GM19328 (cell line): ENCODE results near the gene PRDX1.
"Not testable (repeated sequence)": the region's sequence is repeated elsewhere in the genome, so short reads cannot be mapped to it uniquely, and the experiment has no call there.

Source experiments
- ATAC-seq: cut with Tn5 transposase; IDR thresholded peaks from one replicate; pipeline ENCODE4 v1.9.1; 2021; ENCODE audit warnings: mild to moderate bottlenecking, moderate library complexity; ENCODE audit not compliant: unreplicated experiment

The PRDX1 gene

DNA sequence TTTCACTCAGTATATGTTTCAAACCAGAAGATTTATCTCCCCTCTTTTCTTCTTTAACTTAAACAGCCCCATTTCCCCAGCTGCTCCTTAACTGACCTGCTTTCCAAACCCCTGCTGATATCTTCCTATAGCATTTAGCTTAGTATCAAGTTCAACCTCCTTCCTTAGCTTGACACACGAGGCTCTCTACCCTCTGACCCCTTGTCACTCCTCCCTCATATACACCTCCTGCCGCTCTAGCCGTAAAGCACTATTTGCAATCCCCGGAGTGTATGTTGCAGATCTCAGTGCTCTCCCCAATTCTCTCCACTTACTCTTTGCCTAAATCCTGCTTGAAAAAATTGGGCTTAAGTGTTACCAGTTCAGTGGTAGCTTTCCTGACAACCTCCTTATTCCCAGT is 15.2 kb upstream of the PRDX1 start:
- ATAC-seq: no peak

GRCh38 chr1:45535988-45536766 is 14.5 kb upstream of the PRDX1 start:
- ATAC-seq: no peak

DNA sequence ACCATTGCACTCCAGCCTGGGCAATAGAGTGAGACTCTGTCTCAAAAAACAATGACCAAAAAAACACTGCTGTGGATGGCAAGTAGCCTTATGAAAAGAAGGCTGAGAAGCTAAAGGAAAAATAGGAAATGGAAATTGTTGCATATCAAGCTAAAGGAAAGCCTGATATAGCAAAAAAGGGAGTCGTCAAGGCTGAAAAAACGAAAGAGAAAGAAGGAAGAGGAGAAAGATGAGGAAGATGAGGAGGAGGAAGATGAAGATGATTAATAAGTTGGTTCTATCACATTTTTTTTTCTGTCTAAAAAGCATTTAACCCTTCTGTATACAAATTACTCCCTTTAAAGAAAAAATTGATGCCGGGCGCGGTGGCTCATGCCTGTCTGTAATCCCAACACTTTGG is 10.2 kb upstream of the PRDX1 start:
- ATAC-seq: no peak

- no peak for ATAC-seq
Observed at GRCh38 chr1:45530632-45531135, 9.0 kb upstream of the PRDX1 start.

DNA sequence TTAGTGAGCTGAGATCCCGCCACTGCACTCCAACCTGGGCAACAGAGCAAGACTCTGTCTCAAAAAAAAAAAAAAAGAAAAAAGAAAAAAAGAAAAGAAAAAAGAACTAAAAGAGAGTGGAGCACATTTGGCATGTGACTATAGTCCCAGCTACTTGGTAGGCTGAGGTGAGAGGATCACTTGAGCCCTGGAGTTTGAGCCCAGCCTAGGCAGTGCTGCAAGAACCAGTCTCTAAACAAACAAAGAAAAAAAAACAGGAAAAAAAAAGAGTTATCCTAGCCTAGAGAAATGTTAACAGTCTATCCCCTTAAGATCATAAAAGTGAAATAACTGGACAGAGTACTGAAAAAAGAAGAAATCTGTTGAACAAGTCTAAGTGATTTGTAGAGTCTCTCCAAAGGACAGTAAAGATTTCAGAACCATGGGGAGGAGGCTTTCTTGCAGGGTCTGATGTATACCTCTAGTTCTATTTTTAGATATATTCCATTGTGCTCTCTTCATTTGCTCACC is 4.5 kb upstream of the PRDX1 start:
- ATAC-seq: no peak

- not testable (repeated sequence) for ATAC-seq
Observed at GRCh38 chr1:45523975-45524374, 2.3 kb upstream of the PRDX1 start.

DNA sequence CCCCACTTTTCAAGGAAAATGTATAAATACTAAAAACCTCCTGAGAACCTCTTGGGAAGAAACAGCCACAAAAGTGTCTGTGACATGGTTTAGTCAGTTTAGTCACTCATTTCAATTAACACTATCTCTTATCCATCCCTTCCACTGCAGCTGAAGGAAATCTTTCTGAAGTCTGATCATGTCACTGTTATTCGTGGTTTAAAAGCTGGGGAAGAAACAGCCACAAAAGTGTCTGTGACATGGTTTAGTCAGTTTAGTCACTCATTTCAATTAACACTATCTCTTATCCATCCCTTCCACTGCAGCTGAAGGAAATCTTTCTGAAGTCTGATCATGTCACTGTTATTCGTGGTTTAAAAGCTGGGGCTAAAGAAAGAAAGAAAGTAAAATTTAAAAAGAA is 1.8 kb upstream of the PRDX1 start:
- not testable (repeated sequence) for ATAC-seq

- no peak for ATAC-seq
Observed at GRCh38 chr1:45522324-45523104, 830 bp upstream of the PRDX1 start.

DNA sequence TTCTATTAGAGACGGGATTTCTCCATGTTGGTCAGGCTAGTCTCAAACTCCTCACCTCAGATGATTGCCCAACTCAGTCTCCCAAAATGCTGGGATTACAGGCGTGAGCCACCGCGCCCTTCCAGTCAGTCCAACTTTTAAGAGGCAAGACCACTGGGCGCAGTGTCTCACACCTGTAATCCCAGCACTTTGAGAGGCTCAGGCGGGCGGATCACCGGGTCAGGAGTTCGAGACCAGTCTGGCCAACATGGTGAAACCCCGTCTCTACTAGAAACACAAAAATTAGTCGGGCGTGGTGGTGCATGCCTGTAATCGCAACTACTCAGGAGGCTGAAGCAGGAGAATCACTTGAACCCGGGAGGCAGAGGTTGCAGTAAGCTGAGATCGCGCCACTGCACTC is 1.9 kb downstream of the PRDX1 start:
- ATAC-seq: not testable (repeated sequence)

- no peak for ATAC-seq
Observed at GRCh38 chr1:45518910-45519309, 2.8 kb downstream of the PRDX1 start.

- ATAC-seq: not testable (repeated sequence)
Observed at GRCh38 chr1:45518366-45518765, 3.3 kb downstream of the PRDX1 start.

GRCh38 chr1:45516465-45516864 is 5.2 kb downstream of the PRDX1 start:
- ATAC-seq: no peak

DNA sequence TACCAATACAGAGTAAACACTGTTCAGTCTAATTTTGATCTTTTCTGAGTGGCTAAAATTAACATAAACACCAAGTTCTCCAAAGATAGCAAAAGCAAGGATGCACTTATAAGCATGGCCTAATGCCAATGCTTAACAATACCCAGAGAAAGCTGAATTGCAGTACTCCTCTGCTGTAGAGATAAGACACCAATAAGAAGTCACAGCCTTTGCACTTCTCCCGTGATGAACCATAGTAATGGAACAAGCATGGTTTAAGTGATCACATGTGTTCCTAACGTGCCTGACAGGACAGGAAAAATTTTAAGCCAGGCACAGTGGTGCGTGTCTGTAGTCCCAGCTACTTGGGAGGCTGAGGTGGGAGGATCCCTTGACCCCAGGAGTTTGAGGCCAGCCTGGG is 5.6 kb downstream of the PRDX1 start:
- no peak for ATAC-seq

DNA sequence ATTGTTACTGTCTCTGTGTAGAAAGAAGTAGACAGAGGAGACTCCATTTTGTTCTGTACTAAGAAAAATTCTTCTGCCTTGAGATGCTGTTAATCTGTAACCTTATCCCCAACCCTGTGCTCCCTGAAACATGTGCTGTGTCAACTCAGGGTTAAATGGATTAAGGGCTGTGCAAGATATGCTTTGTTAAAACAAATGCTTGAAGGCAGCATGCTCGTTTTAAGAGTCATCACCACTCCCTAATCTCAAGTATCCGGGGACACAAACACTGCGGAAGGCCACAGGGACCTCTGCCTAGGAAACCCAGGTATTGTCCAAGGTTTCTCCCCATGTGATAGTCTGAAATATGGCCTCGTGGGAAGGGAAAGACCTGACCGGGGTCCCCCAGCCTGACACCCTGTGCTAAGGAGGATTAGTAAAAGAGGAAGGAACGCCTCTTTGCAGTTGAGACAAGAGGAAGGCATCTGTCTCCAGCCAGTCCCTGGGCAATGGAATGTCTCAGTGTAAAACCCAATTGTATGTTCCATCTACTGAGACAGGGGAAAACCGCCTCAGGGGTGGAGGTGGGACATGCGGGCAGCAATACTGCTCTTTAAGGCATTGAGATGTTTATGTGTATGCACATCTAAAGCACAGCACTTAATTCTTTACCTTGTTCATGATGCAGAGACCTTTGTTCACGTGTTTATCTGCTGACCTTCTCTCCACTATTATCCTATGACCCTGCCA is 8.0 kb downstream of the PRDX1 start:
- ATAC-seq: not testable (repeated sequence)

GRCh38 chr1:45512641-45513054 is 9.0 kb downstream of the PRDX1 start:
- ATAC-seq: no peak

- ATAC-seq: no peak
Observed at GRCh38 chr1:45510972-45511527, 10.6 kb downstream of the PRDX1 start.

- ATAC-seq: no peak
Observed at GRCh38 chr1:45510036-45510971, 11.4 kb downstream of the PRDX1 start.

DNA sequence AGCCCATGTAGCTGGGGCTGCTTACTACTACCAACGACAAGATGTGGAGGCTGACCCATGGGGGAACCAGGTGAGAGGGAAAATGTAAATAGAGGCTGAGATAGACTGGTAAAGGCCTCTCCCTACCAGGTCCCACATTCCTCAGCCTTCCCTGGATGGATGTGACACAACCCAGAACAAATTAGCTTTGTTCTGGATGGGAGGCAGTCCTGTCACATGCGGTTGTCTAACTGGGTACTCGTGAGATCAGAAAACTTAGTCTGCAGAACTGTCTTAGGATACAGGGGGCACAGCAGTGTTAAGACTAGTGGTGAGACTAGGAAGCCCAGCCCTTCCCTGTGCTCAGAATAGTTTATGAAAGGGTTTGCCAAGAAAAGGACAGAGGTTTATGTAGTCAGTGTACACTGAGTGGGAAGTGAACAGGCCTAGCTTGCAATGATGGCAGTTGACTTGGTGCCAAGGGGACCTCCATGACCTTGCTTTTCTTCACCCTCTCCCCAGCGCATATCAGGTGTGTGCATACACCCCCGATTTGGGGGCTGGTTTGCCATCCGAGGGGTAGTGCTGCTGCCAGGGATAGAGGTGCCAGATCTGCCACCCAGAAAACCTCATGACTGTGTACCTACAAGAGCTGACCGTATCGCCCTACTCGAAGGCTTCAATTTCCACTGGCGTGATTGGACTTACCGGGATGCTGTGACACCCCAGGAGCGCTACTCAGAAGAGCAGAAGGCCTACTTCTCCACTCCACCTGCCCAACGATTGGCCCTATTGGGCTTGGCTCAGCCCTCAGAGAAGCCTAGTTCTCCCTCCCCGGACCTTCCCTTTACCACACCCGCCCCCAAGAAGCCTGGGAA is 13.2 kb downstream of the PRDX1 start:
- no peak for ATAC-seq

- no peak for ATAC-seq
Observed at GRCh38 chr1:45507893-45508292, 13.8 kb downstream of the PRDX1 start.
